ENCODE data around the gene CAMTA1.
"Not testable (repeated sequence)": the region's sequence is repeated elsewhere in the genome, so short reads cannot be mapped to it uniquely, and the experiment has no call there.

CAMTA1 gene

GRCh38 chr1:7130127-7130526 lies 344.9 kb downstream of the CAMTA1 start:
- DNase-seq (ENCODE audit: low read depth in 2 of 3, low spot score in 1 of 3): no peak

DNA sequence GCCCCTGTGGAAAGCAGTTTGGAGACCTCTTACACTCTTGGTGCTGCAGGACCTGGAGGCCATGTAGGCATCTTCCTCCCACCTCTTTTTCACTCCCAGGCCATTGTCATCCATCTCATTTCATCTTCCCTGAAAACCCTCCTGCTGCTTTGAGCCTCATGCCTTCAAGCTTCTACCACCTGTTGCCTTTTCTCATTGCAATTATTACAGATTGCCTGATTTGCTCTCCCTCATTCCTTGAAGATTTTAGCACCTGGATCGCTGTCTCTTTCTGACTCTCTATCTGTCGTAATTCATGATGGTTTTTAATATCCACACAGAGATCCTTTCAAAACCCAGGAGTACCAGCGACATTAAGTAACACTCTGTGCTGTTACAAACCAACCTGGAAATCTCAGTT lies 350.2 kb downstream of the CAMTA1 start:
- DNase-seq (ENCODE audit: low read depth in 2 of 3, low spot score in 1 of 3): no peak

- DNase-seq (ENCODE audit: low read depth in 2 of 3, low spot score in 1 of 3): no peak
Observed at GRCh38 chr1:7136166-7136953, 351.1 kb downstream of the CAMTA1 start.

GRCh38 chr1:7140251-7140650 lies 355.0 kb downstream of the CAMTA1 start:
- DNase-seq (ENCODE audit: low read depth in 2 of 3, low spot score in 1 of 3): no peak

- DNase-seq (ENCODE audit: low read depth in 2 of 3, low spot score in 1 of 3): no peak
Observed at GRCh38 chr1:7145947-7146346, 360.7 kb downstream of the CAMTA1 start.

GRCh38 chr1:7146710-7147109 lies 361.5 kb downstream of the CAMTA1 start:
- DNase-seq (ENCODE audit: low read depth in 2 of 3, low spot score in 1 of 3): no peak

GRCh38 chr1:7147581-7148282 lies 362.5 kb downstream of the CAMTA1 start:
- not testable (repeated sequence) for DNase-seq (ENCODE audit: low read depth in 2 of 3, low spot score in 1 of 3)

- no peak for DNase-seq (ENCODE audit: low read depth in 2 of 3, low spot score in 1 of 3)
Observed at GRCh38 chr1:7149080-7149838, 364.0 kb downstream of the CAMTA1 start.

DNA sequence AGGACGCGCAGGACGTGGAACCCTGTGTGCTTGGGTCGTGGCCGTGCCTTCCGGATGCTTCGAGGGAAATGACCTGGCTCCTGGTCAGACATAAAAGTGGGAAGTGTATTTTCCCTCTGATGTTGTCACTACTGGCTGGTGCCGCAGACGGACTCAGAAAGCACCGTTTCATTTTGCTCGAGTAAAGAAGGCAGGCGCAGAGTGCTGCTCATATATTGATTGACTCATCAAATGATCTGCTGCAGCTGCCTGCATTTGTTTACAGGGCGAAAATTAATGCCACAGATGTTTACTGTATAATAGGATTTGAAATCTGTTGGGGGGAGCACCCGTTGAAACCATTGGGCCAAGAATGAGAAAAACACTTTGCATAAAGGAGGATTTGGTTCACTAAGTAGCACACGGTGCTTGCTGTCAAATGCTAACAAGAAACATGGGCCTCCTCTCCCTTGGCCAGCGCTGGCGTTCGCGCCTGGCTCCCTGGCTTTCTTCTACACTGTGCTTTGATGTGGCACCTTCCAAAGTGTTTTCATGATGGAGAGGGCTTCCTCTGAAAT lies 365.5 kb downstream of the CAMTA1 start:
- no peak for DNase-seq (ENCODE audit: low read depth in 2 of 3, low spot score in 1 of 3)

- no peak for DNase-seq (ENCODE audit: low read depth in 2 of 3, low spot score in 1 of 3)
Observed at GRCh38 chr1:7151978-7152377, 366.7 kb downstream of the CAMTA1 start.

- no peak for DNase-seq (ENCODE audit: low read depth in 2 of 3, low spot score in 1 of 3)
Observed at GRCh38 chr1:7152655-7153054, 367.4 kb downstream of the CAMTA1 start.

DNA sequence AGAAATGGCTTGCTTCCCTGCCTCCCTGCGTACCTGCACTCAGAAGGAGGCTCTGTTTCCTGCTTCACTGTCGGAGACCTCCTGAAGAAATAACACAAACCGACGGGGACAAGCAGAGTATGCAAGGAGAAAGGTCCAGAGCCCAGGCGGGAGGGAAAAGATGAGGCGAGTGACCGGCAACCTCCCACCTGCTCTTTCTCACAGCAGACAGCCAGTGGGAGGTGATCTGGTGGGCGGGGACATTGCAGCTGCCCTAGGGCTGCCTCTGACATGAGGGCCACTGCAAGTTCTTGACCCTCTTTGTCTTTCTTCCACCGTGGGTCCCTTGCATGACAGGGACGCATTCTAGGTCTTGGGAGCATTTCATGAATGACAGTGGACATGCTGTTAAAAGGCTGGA lies 368.2 kb downstream of the CAMTA1 start:
- no peak for DNase-seq (ENCODE audit: low read depth in 2 of 3, low spot score in 1 of 3)

DNA sequence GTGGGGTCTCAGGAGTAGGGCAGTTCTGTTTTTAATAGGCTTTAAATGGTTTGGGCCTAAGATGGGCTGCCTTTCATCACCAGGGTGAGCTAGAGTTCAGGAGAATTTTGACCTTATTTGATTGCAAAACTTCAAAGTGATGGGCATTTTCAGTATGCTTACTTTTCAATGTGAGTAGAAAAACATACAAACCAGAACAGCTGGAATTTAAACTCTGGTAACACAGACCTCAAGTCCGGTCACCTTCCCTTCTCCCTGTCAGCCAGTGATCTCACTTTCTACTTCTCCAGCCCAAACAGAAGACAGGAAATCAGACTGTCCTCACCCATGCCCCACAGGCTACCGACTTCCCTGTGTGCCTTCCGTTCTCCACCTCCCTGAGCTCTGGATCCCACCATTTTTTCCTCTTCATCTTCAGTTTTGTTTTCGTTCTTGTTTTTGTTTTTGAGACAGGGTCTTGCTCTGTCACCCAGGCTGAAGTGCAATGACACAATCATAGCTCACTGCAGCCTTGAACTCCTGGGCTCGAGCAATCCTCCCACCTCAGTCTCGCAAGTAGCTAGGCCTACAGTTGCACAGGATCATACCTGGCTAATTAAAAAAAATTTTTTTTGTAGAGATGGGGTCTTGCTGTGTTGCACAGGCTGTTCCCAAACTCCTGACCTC lies 374.0 kb downstream of the CAMTA1 start:
- no peak for DNase-seq (ENCODE audit: low read depth in 2 of 3, low spot score in 1 of 3)

- not testable (repeated sequence) for DNase-seq (ENCODE audit: low read depth in 2 of 3, low spot score in 1 of 3)
Observed at GRCh38 chr1:7168554-7168953, 383.3 kb downstream of the CAMTA1 start.

DNA sequence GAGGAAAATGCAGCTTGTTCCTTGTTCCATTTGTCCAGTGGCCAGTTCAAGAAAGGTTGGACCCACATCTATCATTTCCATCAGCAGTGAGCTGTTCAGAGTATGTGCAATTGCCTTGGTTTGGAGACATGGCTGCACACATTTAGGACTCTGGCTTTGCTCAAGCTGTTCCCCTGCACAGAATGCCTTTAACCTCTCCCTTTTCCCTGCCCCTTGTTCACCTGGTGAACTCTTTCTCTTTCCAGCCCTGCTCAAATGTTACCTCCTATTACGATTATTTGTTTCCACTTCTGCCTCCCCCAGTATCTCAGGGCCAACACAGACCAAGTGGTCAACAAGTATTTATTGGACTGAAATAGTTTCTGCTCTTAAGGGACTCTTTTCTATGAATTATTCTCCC lies 385.9 kb downstream of the CAMTA1 start:
- no peak for DNase-seq (ENCODE audit: low read depth in 2 of 3, low spot score in 1 of 3)

DNA sequence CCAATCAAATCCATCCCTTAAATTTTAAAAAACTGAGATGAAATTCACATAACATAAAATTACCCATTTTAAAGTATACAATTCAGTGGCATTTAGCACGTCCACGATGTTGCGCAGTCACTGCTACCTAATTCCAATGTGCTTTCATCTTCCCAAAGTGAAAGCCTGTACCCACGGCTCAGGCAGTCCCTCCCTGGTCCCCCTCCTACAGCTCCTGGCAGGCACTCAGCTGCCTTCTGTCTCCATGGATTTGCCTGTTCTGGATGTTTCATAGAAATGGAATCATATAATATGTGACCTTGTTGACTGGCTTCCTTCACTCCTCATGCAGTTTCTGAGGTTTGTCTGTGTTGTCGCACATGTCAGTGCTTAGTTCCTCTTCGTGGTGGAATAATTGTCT lies 386.3 kb downstream of the CAMTA1 start:
- no peak for DNase-seq (ENCODE audit: low read depth in 2 of 3, low spot score in 1 of 3)

DNA sequence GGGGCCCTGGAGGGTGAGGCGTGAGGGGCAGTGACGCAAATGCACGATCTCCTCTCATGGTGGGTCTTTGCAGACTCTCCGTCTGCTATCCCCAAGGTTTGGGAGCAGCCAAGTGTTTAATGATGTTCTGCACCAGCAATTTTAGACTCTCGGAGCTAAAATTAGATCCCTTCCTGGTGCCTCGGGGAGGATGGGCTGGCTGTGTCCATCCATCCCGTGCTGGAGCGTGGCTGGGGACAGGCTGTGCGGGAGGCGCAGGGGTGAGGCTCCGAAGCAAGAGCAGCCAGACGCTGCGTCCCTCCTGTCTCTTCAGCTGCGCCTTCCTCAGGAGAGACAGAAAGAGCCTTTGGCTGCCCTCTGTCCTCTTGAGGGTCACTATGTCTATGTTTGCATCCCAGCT lies 387.6 kb downstream of the CAMTA1 start:
- no peak for DNase-seq (ENCODE audit: low read depth in 2 of 3, low spot score in 1 of 3)

- DNase-seq (ENCODE audit: low read depth in 2 of 3, low spot score in 1 of 3): no peak
Observed at GRCh38 chr1:7174561-7174960, 389.3 kb downstream of the CAMTA1 start.

DNA sequence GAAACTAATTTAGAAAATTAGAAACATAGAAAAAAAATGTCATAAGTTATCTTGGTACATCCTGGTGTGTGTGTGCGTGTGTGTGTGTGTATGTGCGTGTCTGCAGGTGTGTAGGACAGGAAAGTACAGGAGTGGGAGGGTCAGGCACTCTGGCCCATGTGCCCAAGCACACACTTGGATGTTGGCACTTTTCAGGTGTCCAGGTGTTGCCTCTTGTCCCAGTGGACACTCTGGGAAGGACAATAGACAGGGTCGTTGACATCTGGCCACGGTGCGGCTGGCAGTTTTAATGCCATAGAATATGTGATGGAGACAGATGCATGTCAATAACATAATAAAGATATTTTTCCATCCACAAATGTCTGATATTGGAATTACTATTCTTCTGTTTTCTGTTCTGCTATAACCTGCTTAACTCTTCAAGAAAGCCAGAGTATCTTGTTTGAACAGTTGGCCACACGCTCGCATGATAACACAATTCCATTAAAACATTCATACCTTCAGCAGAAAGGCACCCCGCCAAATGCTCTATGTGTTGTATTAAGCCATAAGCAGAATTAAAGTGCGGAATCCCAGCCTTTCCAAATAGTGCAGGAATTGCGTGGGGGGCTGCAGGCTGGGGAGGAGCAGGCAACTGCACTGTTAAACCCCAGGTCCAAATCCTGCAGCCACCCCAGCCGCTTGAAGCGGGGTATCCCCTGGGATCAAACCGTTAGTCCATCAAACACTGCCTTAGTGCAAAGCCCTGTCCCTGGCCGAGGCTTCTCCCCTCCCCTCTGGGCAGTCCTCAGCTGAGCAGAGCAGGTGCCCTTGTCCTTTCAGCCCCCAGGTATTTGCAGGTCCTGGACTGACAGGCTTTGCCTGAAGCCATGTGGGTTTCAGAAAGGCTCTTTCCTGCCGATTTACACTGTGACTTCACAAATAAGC lies 390.0 kb downstream of the CAMTA1 start:
- no peak for DNase-seq (ENCODE audit: low read depth in 2 of 3, low spot score in 1 of 3)

GRCh38 chr1:7177021-7177420 lies 391.8 kb downstream of the CAMTA1 start:
- DNase-seq (ENCODE audit: low read depth in 2 of 3, low spot score in 1 of 3): no peak

Measured in stimulated activated CD4-positive, alpha-beta T cell treated with anti-CD3 and anti-CD28 coated beads, Interleukin-12 subunit alpha, Interleukin-12 subunit beta, amount 100 ng/mL, for 48 hours (primary cell).